ENCODE results near the gene LBH. TPM values are rescaled to one million over a fixed set of nuclear protein-coding genes. Genes with fewer than 3 reads are reported as not detected.

Gene LBH
- total and polyA plus RNA-seq, 2 donors (not counting 3 experiments of a cell fraction or from before 2014, with no cell fraction given): 5.3 to 5.5 TPM

GRCh38 chr2:30222636-30223360 is 8.5 kb upstream of the LBH start:
- no peak for TF ChIP-seq GATA2 (IDR thresholded peaks at IDR 0.05; ENCODE audit: insufficient read depth, insufficient read length, low read depth, low read length)
- TF ChIP-seq JUN (IDR thresholded peaks at IDR 0.05; ENCODE audit: borderline replicate concordance, insufficient read depth, insufficient read length, low read depth): no peak
- no peak for TF ChIP-seq POLR2AphosphoS5 (IDR thresholded peaks at IDR 0.05; ENCODE audit: insufficient read depth, low read depth, low read length)
- TF ChIP-seq FOS (IDR thresholded peaks at IDR 0.05; ENCODE audit: borderline replicate concordance, insufficient read depth, low read length): no peak
- no peak for TF ChIP-seq MAX (IDR thresholded peaks at IDR 0.05; ENCODE audit: insufficient read depth, insufficient read length)
- no peak for TF ChIP-seq POLR2A (IDR thresholded peaks at IDR 0.05; ENCODE audit: low read depth, low read length)
- TF ChIP-seq EZH2 (IDR thresholded peaks at IDR 0.05; ENCODE audit: borderline replicate concordance, low read depth, low read length, severe bottlenecking): no peak
- no peak for TF ChIP-seq CTCF (IDR thresholded peaks at IDR 0.05; ENCODE audit: extremely low read depth in 1 of 2, insufficient read depth in 1 of 2, low read depth in 1 of 2, low read length in 2 of 2)
- no peak for TF ChIP-seq MYC (IDR thresholded peaks at IDR 0.05; ENCODE audit: low read depth, low read length)
- no peak overlapping the region for H3K9ac ChIP-seq (replicated peaks; ENCODE audit: extremely low read depth, insufficient read depth, low read length)
- DNase-seq (ENCODE audit: low read depth, low spot score) (no peak), FAIRE-seq (no peak)
- H3K4me3 ChIP-seq (replicated peaks in 1 of 3; ENCODE audit: insufficient read depth in 1 of 3, low read depth in 1 of 3, low read length in 3 of 3): no peak overlapping the region
- dilution Hi-C loops (cut with MboI; ENCODE audit: extremely low pct_ligation_motif_present, low sequenced_read_pairs) (no loop called here), intact Hi-C loops (cut with micrococcal nuclease) (no loop called here)
- no peak overlapping the region for H2AFZ ChIP-seq (ENCODE audit: low read depth, low read length)
- peaks cover 2% of the 10 kb centered on the region in 2 experiments for H3K27me3 ChIP-seq (ENCODE audit: control insufficient read depth in 2 of 2, insufficient read depth in 2 of 2, low read length in 2 of 2)
- no peaks in the 10 kb centered on the region for H3K36me3 ChIP-seq (ENCODE audit: control insufficient read depth in 2 of 2, extremely low read depth in 1 of 2, insufficient read depth in 2 of 2, low read length in 2 of 2)
- ChIA-PET POLR2A (no interaction called here), CTCF (interaction anchor here (1.2 to 3.4 kb wide), 3 partner anchors 9 to 489 kb away, joined by 3 to 11 read pairs (median 8); no protein-coding TSS in a partner anchor)
- no peak overlapping the region for H3K4me2 ChIP-seq (ENCODE audit: insufficient read depth, low read length)
- BruUV-seq (replicated peaks): no TSS peak
- no peaks in the 10 kb centered on the region for H3K9me1 ChIP-seq (replicated peaks; ENCODE audit: control insufficient read depth, extremely low read depth, insufficient read depth, low read length)
- H3K4me1 ChIP-seq (ENCODE audit: control insufficient read depth, extremely low read depth, insufficient read depth, low read length): no peaks in the 10 kb centered on the region
- H3K27ac ChIP-seq (ENCODE audit: insufficient read depth, low read depth, low read length): no peak overlapping the region
- H3K9me3 ChIP-seq (replicated peaks; ENCODE audit: control insufficient read depth, insufficient read depth, low read length): no peaks in the 10 kb centered on the region
- no peaks in the 10 kb centered on the region for H3K79me2 ChIP-seq (ENCODE audit: control insufficient read depth, insufficient read depth, low read length)
- H4K20me1 ChIP-seq (replicated peaks; ENCODE audit: control insufficient read depth, extremely low read depth, insufficient read depth, low read length): no peaks in the 10 kb centered on the region

Data from endothelial cell of umbilical vein (primary cell).